ENCODE data around the gene CD300LF. TPM values are rescaled to one million over a fixed set of nuclear protein-coding genes. Genes with fewer than 3 reads are reported as not detected.

Gene CD300LF
- total RNA-seq, 6 experiments from 2014 or later = not detected

DNA sequence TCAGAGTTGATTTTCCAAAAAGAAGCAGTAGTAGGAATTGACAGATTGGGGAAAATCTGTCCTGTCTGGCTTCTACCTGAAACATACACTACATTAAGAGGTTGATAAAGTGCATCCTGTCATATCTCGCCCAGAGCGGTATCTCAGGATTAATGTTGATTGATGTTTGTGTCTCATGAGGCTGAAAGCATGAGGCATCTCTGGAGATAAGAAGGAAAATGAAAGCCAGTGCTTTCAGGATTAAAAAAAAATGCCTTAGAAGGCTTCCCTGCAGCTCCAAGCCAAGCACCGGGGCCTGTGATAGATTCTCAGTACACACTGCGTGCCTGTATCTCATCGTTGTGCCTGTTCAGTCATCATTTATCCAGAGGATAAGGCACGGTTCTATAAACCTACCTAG is 62.8 kb downstream of the CD300LF start:
- H3K27me3 Mint-ChIP-seq (ENCODE audit: insufficient read depth) = peaks cover 2% of the 10 kb centered on the region
- TF ChIP-seq, protein P1, sequence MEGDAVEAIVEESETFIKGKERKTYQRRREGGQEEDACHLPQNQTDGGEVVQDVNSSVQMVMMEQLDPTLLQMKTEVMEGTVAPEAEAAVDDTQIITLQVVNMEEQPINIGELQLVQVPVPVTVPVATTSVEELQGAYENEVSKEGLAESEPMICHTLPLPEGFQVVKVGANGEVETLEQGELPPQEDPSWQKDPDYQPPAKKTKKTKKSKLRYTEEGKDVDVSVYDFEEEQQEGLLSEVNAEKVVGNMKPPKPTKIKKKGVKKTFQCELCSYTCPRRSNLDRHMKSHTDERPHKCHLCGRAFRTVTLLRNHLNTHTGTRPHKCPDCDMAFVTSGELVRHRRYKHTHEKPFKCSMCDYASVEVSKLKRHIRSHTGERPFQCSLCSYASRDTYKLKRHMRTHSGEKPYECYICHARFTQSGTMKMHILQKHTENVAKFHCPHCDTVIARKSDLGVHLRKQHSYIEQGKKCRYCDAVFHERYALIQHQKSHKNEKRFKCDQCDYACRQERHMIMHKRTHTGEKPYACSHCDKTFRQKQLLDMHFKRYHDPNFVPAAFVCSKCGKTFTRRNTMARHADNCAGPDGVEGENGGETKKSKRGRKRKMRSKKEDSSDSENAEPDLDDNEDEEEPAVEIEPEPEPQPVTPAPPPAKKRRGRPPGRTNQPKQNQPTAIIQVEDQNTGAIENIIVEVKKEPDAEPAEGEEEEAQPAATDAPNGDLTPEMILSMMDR (IDR thresholded peaks at IDR 0.05) = no peak
- H3K27ac Mint-ChIP-seq = no peak overlapping the region
- peaks cover 13% of the 10 kb centered on the region; the same call in 1 of the 2 replicates for H3K9me3 Mint-ChIP-seq
- no peaks in the 10 kb centered on the region for H3K4me1 Mint-ChIP-seq (ENCODE audit: low read depth)
- no peak for DNase-seq
- no peaks in the 10 kb centered on the region; the same call in 1 of the 2 replicates for H3K36me3 Mint-ChIP-seq (ENCODE audit: low read depth)
- no peak overlapping the region for H3K4me3 Mint-ChIP-seq

DNA sequence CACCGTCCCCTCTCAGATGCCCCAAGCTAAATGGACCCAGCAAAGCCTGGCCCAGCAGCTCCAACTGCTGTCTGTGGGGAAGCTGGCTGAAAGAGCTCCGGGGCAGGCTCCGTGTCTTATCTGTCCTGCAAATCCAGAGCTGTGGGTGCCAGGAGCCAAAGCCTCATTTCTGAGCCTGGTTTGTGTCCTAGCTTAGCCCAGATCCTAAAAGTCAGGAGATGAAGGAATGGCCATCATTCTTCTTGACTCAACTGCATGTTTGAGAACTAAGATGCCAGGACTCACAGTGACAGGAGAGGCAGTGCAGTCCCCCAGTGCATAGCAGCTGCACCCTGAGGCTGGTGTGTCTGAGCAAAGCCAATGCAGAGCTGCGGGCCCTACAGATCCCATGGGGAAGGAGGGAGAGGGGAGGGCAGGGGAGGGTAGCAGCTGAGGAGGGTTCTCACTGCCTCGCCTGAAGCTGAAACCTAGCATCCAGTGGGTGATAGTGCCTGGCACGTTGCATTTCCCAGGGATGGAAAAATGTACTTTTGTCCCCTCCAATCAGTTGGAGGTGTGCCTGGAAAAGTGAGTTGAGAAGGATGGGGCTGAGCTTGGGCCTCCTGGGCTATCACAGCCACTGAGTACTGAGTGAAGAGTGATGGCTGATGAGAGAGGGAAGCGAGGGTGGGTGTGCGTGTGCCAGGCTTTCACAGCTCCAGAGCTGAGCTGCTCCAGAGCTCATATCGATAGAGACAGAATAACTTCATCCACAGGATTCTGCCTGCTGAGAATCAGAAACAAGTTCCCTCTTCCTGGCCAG is 64.7 kb downstream of the CD300LF start:
- Mint-ChIP-seq H3K27me3 (ENCODE audit: insufficient read depth) (peaks cover 2% of the 10 kb centered on the region), H3K36me3 (ENCODE audit: low read depth) (no peaks in the 10 kb centered on the region; the same call in 1 of the 2 replicates)

DNA sequence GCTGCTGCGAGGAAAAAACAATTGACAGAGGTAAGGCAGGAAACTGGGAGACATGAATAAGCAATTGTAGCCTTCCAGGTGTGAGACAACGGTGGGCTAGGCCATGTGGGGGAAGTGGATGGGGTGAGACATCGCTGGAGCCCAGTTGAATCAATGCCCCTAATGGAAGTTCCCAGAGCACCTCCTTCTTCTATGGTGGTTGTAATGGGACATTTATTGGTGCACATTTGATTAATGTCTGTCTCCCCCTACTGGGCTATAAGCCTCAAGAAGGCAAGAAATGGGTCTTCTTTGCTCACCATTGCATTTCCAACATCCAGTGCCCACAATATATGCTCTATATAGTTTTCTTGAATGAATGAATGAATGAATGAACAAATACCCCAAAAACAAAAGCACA is 66.5 kb downstream of the CD300LF start:
- no peaks in the 10 kb centered on the region; the same call in 1 of the 2 replicates for H3K36me3 Mint-ChIP-seq (ENCODE audit: low read depth)
- peaks cover 30% of the 10 kb centered on the region; the same call in 1 of the 2 replicates for H3K9me3 Mint-ChIP-seq
- TF ChIP-seq, protein P1 (IDR thresholded peaks at IDR 0.05) = no peak; the same call in 1 of the 2 replicates
- DNase-seq = no peak
- peaks cover 2% of the 10 kb centered on the region for H3K27me3 Mint-ChIP-seq (ENCODE audit: insufficient read depth)
- no peak overlapping the region for H3K4me3 Mint-ChIP-seq
- no peak overlapping the region for H3K27ac Mint-ChIP-seq
- H3K4me1 Mint-ChIP-seq (ENCODE audit: low read depth) = no peaks in the 10 kb centered on the region

More for the DNA sequence above, 64.7 kb downstream of the CD300LF start:
- H3K4me3 Mint-ChIP-seq = no peak overlapping the region
- TF ChIP-seq, protein P1 (IDR thresholded peaks at IDR 0.05) = no peak
- H3K9me3 Mint-ChIP-seq = peaks cover 20% of the 10 kb centered on the region; the same call in 1 of the 2 replicates
- DNase-seq = no peak
- no peak overlapping the region for H3K27ac Mint-ChIP-seq
- no peaks in the 10 kb centered on the region for H3K4me1 Mint-ChIP-seq (ENCODE audit: low read depth)

DNA sequence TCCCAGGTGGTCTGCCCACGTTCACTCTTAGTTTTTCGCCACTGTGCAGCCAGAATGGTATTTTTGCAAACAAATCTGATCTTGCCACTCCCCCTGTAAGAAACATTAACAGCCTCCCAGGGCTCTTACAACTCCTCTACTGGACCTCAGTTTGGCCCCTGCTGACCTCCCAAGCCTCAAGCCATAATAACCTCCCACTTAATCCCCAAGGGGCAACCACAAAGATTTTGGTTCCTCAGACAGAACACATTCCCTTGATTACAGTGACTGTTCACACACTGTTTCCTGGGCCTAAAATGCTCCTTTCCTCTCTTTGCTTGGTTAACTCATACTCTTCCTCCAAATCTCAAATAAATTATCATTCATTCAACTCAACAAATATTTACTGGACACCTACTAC is 67.7 kb downstream of the CD300LF start:
- Mint-ChIP-seq H3K9me3 (peaks cover 30% of the 10 kb centered on the region; the same call in 1 of the 2 replicates), H3K4me3 (no peak overlapping the region), H3K4me1 (ENCODE audit: low read depth) (no peaks in the 10 kb centered on the region), H3K27ac (no peak overlapping the region), H3K27me3 (ENCODE audit: insufficient read depth) (no peaks in the 10 kb centered on the region; the same call in none of the 2 replicates), H3K36me3 (ENCODE audit: low read depth) (no peaks in the 10 kb centered on the region)
- DNase-seq = no peak
- TF ChIP-seq, protein P1 (IDR thresholded peaks at IDR 0.05) = no peak

DNA sequence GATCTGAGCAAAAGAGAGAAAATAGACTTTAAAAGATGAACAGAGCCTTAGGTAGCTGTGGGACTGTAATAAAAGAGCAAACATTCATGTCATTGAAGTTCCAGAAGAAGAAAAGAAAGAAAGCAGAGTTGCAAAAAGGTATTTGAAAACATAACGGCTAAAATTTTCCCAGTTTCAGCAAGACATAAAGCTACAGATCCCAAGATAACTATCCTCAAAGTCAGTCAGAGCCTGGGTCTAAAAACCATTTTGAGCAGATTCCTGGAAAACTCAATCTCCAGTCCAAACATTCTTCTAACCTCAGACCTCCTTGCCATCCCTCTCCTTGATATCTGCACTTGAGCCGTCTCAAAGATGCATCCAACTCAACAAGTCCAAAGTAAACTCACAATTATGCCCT is 68.3 kb downstream of the CD300LF start:
- H3K9me3 Mint-ChIP-seq = peaks cover 30% of the 10 kb centered on the region; the same call in 1 of the 2 replicates
- H3K27me3 Mint-ChIP-seq (ENCODE audit: insufficient read depth) = peaks cover 2% of the 10 kb centered on the region
- no peak overlapping the region for H3K27ac Mint-ChIP-seq
- TF ChIP-seq, protein P1 (IDR thresholded peaks at IDR 0.05) = no peak
- H3K36me3 Mint-ChIP-seq (ENCODE audit: low read depth) = no peaks in the 10 kb centered on the region
- DNase-seq = no peak
- H3K4me1 Mint-ChIP-seq (ENCODE audit: low read depth) = no peaks in the 10 kb centered on the region
- no peak overlapping the region for H3K4me3 Mint-ChIP-seq

Small RNAs within 50 kb of the gene (microRNA-seq; reads per million reads assigned to microRNA genes)
- 535 reads per million, percentile 69 among the genes with 10 or more reads in this experiment for gene MIR3615

Other genes with a start within 250 kb of the CD300LF start
- gene CD300A, start 246.3 kb downstream of the CD300LF start, total RNA-seq (2021; fragmentation: NEBNext Ultra II Directional; extraction: Animal tissue kit (Norgen Biotek cat#: 25700)) = not detected
- gene CD300LB, start 181.4 kb downstream of the CD300LF start, total RNA-seq (2021; fragmentation: NEBNext Ultra II Directional; extraction: Animal tissue kit (Norgen Biotek cat#: 25700)) = not detected
- gene CD300C, start 166.8 kb downstream of the CD300LF start, total RNA-seq (2021; fragmentation: NEBNext Ultra II Directional; extraction: Animal tissue kit (Norgen Biotek cat#: 25700)) = not detected
- gene CD300H, start 145.4 kb downstream of the CD300LF start, total RNA-seq (2021; fragmentation: NEBNext Ultra II Directional; extraction: Animal tissue kit (Norgen Biotek cat#: 25700)) = not detected
- not detected for gene CD300LD, start 120.6 kb downstream of the CD300LF start, total RNA-seq (2021; fragmentation: NEBNext Ultra II Directional; extraction: Animal tissue kit (Norgen Biotek cat#: 25700))
- gene CD300E, start 89.2 kb downstream of the CD300LF start, total RNA-seq (2021; fragmentation: NEBNext Ultra II Directional; extraction: Animal tissue kit (Norgen Biotek cat#: 25700)) = not detected
- gene RAB37, start 24.3 kb upstream of the CD300LF start, total RNA-seq (2021; fragmentation: NEBNext Ultra II Directional; extraction: Animal tissue kit (Norgen Biotek cat#: 25700)) = under 1 TPM in 3 of 6 experiments, not detected in 3; 0.11 to 0.28 (median 0.12) TPM
- 10 to 100 TPM; 15.7 to 18.9 (median 17.5) TPM for gene NHERF1, start 35.7 kb upstream of the CD300LF start, total RNA-seq (2021; fragmentation: NEBNext Ultra II Directional; extraction: Animal tissue kit (Norgen Biotek cat#: 25700))
- 10 to 100 TPM; 40.9 to 50.7 (median 46.6) TPM for gene NAT9, start 63.4 kb upstream of the CD300LF start, total RNA-seq (2021; fragmentation: NEBNext Ultra II Directional; extraction: Animal tissue kit (Norgen Biotek cat#: 25700))
- under 1 TPM in 2 of 6 experiments, not detected in 4; 0.05 to 0.07 TPM for gene GRIN2C, start 147.0 kb upstream of the CD300LF start, total RNA-seq (2021; fragmentation: NEBNext Ultra II Directional; extraction: Animal tissue kit (Norgen Biotek cat#: 25700))
- gene FDXR, start 160.1 kb upstream of the CD300LF start, total RNA-seq (2021; fragmentation: NEBNext Ultra II Directional; extraction: Animal tissue kit (Norgen Biotek cat#: 25700)) = 10 to 100 TPM; 25.5 to 35.5 (median 33.9) TPM
- gene FADS6, start 180.7 kb upstream of the CD300LF start, total RNA-seq (2021; fragmentation: NEBNext Ultra II Directional; extraction: Animal tissue kit (Norgen Biotek cat#: 25700)) = not detected
- not detected for gene USH1G, start 210.3 kb upstream of the CD300LF start, total RNA-seq (2021; fragmentation: NEBNext Ultra II Directional; extraction: Animal tissue kit (Norgen Biotek cat#: 25700))
- gene OTOP2, start 211.3 kb upstream of the CD300LF start, total RNA-seq (2021; fragmentation: NEBNext Ultra II Directional; extraction: Animal tissue kit (Norgen Biotek cat#: 25700)) = not detected
- gene OTOP3, start 223.0 kb upstream of the CD300LF start, total RNA-seq (2021; fragmentation: NEBNext Ultra II Directional; extraction: Animal tissue kit (Norgen Biotek cat#: 25700)) = not detected

All from HFFc6 (cell line).